Measurements from ENCODE around the gene TMEM150A.
"Not testable (repeated sequence)": the region's sequence is repeated elsewhere in the genome, so short reads cannot be mapped to it uniquely, and the experiment has no call there.

Gene TMEM150A

DNA sequence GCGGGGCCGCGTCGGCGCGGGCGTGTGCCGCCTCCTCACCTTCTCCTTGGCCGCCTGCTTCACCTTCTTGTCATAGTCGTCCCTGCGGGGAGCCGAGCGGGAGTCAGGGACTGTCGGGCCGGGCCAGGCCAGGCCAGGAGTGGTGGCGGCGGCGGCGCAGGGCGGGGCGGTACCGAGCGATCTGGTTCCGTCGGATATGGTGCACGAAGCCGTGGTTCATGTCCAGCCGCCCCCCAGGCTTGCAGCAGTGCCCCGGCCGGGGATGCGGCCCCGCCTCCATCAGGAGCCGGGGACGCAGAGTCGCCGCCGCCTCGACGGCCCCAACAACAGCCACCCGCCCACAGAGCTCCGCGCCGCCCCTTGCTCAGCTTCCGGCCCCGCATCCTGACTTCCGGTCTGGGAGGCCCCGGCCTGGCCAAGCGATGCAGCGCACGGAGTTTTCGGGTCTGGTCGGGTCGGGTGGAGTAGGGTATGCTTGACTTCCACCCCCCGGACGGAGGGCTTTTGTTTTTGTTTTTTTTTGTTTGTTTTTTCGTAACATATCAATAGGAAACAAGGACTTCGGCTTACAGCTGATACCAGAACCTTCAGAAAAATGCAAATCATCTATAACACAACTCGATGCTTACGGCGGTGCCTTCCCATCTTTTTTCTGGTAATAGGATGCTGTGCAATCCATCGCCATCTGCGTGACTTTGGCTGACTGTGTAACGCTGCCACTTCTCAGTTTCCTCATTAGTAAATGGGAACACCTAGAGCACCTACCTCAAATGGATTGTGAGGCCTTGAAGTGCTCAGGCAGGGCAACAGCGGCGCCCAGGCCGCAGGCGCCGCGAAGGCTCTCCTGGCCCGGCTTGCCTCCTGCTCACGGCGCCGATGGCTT is 9.4 kb upstream of the TMEM150A start, which contains the start of gene C2orf68:
C2orf68 (minus strand) TSS at position 362 of the 883 bp plus-strand sequence; CDS start at position 280, 82 bp downstream.
- peak; percentile 37 to 65 for DNase-seq (ENCODE audit: low read depth in 2 of 2)

- no peak for DNase-seq (ENCODE audit: low read depth in 2 of 2)
These were observed 8.8 kb upstream of the TMEM150A start for GRCh38 chr2:85611217-85611704.

DNA sequence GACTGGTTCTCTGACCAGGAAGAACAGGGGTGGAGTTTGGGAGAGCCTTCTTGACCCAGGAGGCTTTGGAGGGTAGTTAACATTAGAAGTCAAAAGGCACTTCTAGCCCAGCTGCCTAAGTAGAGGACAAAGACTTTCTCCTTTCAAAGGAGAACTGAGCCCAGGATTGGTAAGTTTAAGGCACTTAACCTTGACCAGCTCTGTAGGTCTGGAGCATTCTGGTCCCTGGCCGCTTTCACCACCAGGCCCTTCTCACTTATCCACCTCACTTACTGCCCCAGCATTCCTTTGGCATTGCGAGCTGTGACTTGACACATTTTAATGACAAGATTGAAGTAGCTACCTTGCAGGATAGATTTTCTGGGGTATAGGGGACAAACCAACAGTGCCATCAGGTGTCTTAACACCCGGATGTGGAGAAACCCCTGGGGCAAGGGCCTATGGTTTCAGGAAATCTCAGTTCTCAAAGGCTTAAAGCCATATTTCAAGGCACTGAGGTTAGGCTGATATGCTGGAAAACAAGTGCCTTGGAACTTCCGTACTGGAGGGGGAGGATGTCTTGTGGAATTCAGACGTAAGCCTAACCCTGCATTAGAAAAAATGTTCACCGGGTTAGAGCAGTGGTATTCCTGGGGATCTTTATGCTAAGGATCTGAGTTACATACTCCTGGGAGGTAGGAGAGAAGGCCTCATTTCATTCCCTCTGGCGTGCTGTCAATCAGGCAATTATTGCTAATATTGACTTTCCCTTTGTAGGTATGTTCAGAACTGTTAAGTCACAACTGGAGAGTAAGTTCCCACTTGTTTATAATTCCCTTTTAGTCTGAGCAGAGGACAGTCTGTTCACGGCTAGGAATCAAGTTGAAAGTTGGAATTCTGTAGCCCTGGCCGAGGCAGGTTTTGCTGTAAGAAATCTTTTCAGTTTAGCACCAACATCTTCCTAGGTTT is 5.0 kb upstream of the TMEM150A start:
- no peak for DNase-seq (ENCODE audit: low read depth in 2 of 2)

DNA sequence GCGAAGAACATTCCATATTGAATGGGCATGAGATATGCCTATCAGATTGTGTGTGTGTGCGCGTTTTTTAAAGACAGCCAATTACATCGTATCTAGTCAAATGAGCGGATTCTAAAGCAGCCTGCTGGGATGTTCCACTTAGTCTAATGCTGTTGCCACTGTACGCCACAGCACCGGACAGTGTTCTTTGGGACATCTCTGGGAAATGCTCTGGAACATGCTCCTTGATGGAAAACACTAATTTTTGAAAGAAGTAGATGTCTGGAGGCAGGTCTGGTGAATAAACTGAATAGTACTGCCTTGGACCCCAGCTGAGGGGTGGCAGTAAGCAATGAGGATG is 3.6 kb upstream of the TMEM150A start:
- DNase-seq (ENCODE audit: low read depth in 2 of 2): no peak

DNA sequence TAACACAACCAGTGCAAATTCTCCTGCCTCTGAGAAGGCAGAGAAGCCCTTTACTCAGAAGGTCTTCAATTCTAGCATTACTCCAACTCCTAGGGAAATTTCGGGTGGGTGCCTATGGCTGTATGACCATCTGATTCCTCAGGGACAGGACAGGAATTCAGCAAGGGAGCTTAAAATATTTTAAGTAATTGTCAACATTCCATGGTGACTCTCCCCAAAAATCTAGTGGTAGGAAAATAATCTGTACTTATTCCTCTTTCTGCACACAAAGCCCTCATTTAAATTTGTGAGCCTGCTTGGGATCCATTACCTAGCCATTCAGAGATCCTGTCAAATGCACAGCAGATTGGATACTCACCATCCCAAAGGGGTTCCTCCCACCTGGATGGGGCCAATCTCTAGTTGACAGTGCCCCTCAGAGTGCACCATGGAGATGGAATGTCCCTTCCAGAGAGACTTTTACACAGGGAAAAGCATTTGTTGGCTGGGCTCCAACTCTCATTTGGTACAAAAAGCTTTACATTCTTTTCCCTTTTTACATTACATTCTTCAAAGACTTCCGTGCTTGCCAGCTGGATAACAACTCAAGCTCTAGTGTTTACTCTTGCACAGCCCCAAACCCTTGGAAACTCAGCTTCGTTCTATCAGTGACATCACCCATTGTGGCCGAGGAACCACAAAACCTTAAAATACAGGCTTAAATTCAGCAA is 3.1 kb upstream of the TMEM150A start:
- DNase-seq (ENCODE audit: low read depth in 2 of 2): no peak

DNA sequence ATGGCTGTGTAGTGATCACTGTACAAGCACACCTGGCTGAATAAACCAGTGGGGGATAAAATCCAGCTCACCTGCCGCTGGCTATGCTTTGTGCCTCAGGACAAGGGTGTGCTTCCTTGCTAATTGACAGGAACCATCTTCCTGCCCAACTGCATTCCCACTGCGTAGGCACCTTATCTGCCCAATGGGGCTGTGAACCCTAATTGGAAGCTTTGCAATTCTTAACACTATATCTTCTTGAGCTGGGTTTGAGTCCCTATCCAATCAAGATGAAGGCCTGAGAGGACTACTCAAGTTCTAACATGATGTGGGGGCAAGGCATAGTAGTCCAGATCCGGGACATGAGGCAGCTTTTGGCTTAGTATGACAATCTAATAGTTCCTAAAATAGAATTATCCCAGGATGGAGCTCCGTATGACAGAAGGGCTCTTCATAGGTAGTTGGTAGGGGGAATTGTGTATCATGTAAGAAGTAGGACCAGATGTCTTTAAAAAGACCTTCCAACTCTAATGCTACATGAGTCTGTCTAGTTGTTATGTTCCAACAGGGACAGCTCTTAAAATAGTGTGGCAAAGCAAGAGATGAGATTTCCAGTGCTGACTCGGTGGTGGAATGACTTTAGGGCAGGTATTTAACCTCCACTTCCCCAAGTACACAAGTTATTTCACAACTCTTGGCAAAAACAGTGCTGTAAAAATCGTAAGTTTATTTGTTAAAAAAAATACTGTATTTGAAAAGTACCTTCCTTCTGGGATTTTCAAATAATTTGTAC is 2.3 kb upstream of the TMEM150A start:
- DNase-seq (ENCODE audit: low read depth in 2 of 2): no peak

- DNase-seq (ENCODE audit: low read depth in 2 of 2): not testable (repeated sequence)
These were observed 1.6 kb upstream of the TMEM150A start for GRCh38 chr2:85604133-85604444.

DNA sequence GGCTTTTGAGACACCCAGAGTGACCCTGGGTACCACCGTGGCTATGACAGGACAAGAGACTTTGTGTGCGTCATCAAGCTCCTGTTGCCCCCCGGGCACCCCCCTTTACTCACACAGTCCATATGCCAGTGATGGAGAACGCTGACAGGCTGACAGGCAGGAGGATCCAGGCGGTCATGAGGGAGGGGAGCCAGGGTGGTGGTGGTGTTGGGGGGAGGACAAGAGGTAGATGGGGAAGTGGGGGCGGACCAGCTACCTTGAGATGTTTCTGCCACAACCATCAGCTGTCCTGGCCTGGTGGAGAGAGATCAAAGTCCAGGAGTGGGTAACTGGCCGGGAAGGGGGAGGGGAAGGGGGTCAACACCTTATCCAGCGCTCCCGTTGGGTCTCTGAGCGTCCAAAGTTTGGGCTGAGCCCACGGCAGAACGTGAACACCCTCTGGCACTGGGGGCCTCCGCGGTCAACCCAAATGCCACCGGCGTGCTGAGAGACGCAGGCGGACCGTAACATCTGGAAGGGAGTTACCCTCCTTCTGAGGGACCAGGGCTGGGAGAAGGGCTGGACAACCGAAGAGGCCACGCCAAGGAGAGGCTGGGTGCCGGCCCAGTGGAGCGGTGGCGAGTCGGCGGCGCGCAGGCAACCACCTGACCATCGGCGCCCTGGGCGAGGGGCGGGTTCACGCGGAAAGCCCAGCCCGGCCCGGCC is 575 bp downstream of the TMEM150A start:
- no peak for DNase-seq (ENCODE audit: low read depth in 2 of 2)

DNA sequence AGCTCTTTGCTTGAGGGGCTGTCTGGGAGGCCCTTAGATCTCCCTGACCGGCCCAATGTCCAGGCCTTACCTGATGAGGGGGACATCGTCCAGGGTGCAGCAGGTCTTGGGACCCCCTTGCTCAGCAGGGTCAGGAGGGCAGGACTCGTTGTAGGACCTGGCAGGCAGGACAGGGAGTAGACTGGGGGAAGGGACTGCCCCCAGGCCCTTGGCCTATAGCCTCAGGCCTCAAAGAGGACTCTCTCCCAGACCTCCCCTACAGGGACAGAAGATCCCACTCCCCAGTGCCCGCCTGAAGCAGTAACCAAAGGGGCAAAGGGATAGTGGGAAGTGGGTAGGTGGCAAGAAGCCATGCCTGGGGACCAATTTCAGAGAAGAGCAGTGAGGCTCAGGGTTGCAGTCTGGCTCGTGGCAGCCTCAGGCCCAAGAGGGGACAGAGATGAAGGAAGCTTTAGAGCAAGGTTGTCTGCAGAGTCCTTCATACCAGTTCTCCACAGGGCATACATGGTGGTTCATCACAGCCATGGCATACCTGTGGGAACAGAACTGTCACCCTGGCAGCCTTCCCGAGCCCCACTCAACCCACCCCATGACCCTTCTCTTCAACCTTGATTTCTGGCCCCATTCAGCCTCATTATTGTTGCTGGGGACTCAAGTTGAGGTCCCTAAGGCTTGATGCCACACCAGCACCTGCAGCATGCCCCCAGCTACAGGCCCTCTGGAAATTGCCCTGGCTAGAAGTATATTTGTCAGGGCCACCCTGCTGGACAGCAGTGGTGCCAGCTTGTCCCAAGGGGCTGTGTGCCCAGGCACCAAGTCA is 1.3 kb downstream of the TMEM150A start:
- DNase-seq (ENCODE audit: low read depth in 2 of 2): no peak

GRCh38 chr2:85600235-85600575 is 2.3 kb downstream of the TMEM150A start:
- no peak for DNase-seq (ENCODE audit: low read depth in 2 of 2)

DNA sequence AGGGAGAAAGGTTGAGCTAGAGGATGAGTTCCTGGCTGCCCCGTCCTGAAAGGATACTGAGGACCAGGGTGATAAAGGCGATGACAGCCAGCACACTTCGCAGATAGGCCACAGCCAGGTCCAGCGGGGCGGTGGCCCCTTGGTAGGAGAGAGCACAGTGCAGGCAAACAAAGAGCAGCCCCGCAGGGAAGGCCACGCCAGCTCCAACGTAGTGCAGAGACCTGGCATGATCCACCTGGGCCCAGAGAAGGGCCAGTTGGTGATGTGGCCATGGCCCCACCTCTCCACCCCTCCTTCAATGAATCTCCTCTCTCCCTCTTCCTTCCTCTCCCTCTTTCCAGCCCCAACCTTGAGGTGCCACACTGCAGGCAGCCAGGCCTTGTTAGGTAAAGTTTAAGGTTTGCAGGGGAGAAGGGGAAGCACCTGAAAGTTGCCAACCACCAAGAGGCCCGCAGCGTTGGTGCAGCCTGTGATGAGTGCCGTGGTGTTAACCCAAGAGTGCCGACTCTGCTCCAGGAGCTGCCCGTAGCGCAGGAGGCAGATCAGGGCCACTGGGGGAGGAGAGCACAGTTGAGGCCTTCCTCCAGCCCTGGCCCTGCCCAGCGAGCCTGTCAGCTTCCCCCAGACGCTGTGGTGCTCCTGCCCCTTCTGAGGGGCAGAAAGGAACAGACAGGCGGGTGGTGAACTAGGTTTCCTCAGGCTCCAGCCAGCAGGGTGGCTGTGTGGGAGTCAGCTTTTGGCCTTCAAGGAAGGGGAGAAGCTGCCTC is 2.8 kb downstream of the TMEM150A start:
- no peak for DNase-seq (ENCODE audit: low read depth in 2 of 2)

- DNase-seq (ENCODE audit: low read depth in 2 of 2): no peak
These were observed 3.7 kb downstream of the TMEM150A start for GRCh38 chr2:85598594-85599340.

DNA sequence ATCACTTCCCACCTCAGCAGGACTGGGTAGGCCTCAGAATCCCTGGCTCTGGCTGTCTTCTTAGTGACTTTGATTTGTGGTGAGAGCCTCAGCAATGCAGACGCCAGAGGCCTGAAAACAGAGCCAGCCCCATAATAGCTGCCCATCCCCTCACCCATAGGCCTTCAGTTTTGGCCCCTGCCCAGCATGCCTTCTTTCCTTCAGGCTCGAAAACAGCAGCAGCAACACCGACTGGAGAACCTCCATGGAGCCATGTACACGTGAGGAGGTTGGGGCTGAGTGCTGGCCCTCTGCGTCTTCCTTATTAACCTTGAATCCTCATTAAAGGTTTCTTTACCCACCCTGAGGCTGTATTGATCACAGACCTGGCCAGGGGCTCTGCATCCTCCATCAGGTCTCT is 5.3 kb downstream of the TMEM150A start:
- no peak for DNase-seq (ENCODE audit: low read depth in 2 of 2)

GRCh38 chr2:85596486-85597143 is 5.9 kb downstream of the TMEM150A start:
- no peak for DNase-seq (ENCODE audit: low read depth in 2 of 2)

GRCh38 chr2:85596026-85596333 is 6.5 kb downstream of the TMEM150A start:
- DNase-seq (ENCODE audit: low read depth in 2 of 2): no peak

- DNase-seq (ENCODE audit: low read depth in 2 of 2): peak; percentile 60 to 69
These were observed 7.0 kb downstream of the TMEM150A start, which contains the start of gene RNF181 for GRCh38 chr2:85595301-85596025. Gene RNF181, plus strand, starts transcription at chr2:85595745. Its CDS starts 19 bp downstream, at chr2:85595764.

DNA sequence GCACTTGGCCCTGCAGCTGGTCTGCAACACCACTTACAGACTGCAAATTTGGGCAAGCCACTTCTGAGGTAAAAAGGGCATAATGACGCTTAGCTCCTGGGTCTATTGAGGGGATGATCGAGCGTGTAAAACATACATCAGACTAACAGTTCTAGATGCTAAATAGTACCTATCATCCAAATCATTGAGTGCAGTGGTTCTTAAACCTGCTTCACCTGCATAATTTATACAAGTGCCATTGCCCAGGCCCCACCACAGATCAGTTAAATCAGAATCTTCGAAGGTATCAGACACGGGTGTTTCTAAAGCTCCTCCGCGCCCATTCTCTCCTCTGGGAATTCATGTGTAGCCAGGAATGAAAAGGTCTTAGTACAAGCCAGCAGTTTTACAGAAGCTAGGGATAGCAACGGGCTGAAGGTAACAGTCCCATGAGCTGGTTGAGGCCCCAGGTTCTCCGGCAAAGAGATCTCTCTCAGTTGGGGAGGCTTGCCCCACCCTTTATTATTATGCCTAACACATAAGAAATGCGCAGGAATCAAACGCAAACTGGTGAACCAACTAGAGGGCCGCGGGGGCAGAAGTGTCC is 7.7 kb downstream of the TMEM150A start:
- DNase-seq (ENCODE audit: low read depth in 2 of 2): no peak

Measured in stimulated activated CD4-positive, alpha-beta T cell treated with anti-CD3 and anti-CD28 coated beads, Interleukin-1b, Interleukin-23, amount 100 ng/mL, for 1 hour (primary cell).